Measurements from ENCODE around the gene DMGDH.

- TF ChIP-seq CTCF (IDR thresholded peaks at IDR 0.05) (no peak), POLR2A (IDR thresholded peaks at IDR 0.05) (no peak)
Observed at GRCh38 chr5:79014631-79015030, 54.8 kb downstream of the DMGDH start.
